GM19351 (cell line): ENCODE data around the gene TPI1.
"Not testable (repeated sequence)": the region's sequence is repeated elsewhere in the genome, so short reads cannot be mapped to it uniquely, and the experiment has no call there.

ENCODE experiments used
- ATAC-seq: cut with Tn5 transposase; IDR thresholded peaks from one replicate; pipeline ENCODE4 v1.9.1; 2021; ENCODE audit warnings: mild to moderate bottlenecking, moderate library complexity; ENCODE audit not compliant: unreplicated experiment

TPI1 gene

GRCh38 chr12:6866920-6867412 lies 365 bp upstream of the TPI1 start:
- ATAC-seq: peak; percentile 7

- ATAC-seq: no peak
These were observed 1.1 kb downstream of the TPI1 start for GRCh38 chr12:6868211-6869048.

GRCh38 chr12:6869049-6870021 lies 2.0 kb downstream of the TPI1 start:
- ATAC-seq: no peak

GRCh38 chr12:6870304-6870703 lies 3.0 kb downstream of the TPI1 start:
- not testable (repeated sequence) for ATAC-seq

GRCh38 chr12:6871052-6871957 lies 4.0 kb downstream of the TPI1 start:
- no peak for ATAC-seq

GRCh38 chr12:6872073-6873048 lies 5.0 kb downstream of the TPI1 start:
- ATAC-seq: peak; percentile 38

- ATAC-seq: peak; percentile 80
These were observed 6.0 kb downstream of the TPI1 start, which contains the start of gene SPSB2 for GRCh38 chr12:6873094-6874014. TSS of gene SPSB2 (minus strand) at chr12:6873303. CDS start at chr12:6872901, 402 bp downstream.

GRCh38 chr12:6874015-6874368 lies 6.7 kb downstream of the TPI1 start:
- ATAC-seq: not testable (repeated sequence)

- not testable (repeated sequence) for ATAC-seq
These were observed 12.5 kb downstream of the TPI1 start for GRCh38 chr12:6879824-6880223.

GRCh38 chr12:6883252-6883651 lies 15.9 kb downstream of the TPI1 start:
- no peak for ATAC-seq

- ATAC-seq: no peak
These were observed 16.4 kb downstream of the TPI1 start for GRCh38 chr12:6883683-6884082.

- no peak for ATAC-seq
These were observed 17.2 kb downstream of the TPI1 start for GRCh38 chr12:6884539-6884938.

- not testable (repeated sequence) for ATAC-seq
These were observed 19.1 kb downstream of the TPI1 start for GRCh38 chr12:6886206-6886999.

- no peak for ATAC-seq
These were observed 20.1 kb downstream of the TPI1 start for GRCh38 chr12:6887460-6887859.

GRCh38 chr12:6888360-6888759 lies 21.0 kb downstream of the TPI1 start:
- no peak for ATAC-seq

- not testable (repeated sequence) for ATAC-seq
These were observed 21.5 kb downstream of the TPI1 start for GRCh38 chr12:6888794-6889193.
